GM04503 (cell line): ENCODE results near the gene RTN4R.

Experiments used
- DNase-seq: peaks from one replicate; pipeline ENCODE4 v3.0.0-alpha.2; 2012; ENCODE audit warnings: low read depth

RTN4R gene

GRCh38 chr22:20198557-20199319, 69.4 kb downstream of the RTN4R start:
- no peak for DNase-seq

- no peak for DNase-seq
Measured at GRCh38 chr22:20197407-20198030, 70.6 kb downstream of the RTN4R start.

- DNase-seq: no peak
Measured at GRCh38 chr22:20196094-20196842, 71.8 kb downstream of the RTN4R start.

- DNase-seq: no peak
Measured at GRCh38 chr22:20194681-20195593, 73.2 kb downstream of the RTN4R start.

GRCh38 chr22:20193761-20194494, 74.2 kb downstream of the RTN4R start:
- DNase-seq: no peak

- no peak for DNase-seq
Measured at GRCh38 chr22:20192972-20193760, 75.0 kb downstream of the RTN4R start.

GRCh38 chr22:20192293-20192971, 75.7 kb downstream of the RTN4R start:
- DNase-seq: no peak

GRCh38 chr22:20191803-20192202, 76.3 kb downstream of the RTN4R start:
- DNase-seq: no peak
